ENCODE data around the gene C10orf90.

Gene C10orf90

GRCh38 chr10:126674741-126675515 lies 4.4 kb upstream of the C10orf90 start:
- no peak for DNase-seq (ENCODE audit: low read depth)

DNA sequence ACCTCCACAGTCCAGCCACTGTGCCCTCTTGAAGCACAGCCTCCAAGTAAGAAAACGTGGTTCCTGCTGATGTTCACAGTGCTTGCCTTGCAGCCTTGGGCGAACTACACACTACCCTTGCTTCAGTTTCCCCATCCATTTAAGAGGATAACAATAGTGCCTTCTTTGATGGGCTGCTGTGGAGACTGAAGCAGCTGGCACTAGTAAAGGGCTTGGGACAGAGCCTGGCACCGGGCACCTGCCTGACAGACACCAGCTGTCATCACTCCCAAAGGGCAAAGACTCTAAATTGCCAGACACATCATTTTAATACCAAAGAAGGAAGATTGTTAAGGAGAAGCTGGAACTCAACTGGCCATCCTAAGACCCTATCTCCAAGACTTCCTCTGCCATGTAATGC lies 3.1 kb upstream of the C10orf90 start:
- no peak for DNase-seq (ENCODE audit: low read depth)

- DNase-seq (ENCODE audit: low read depth), result no peak
Observed at GRCh38 chr10:126671402-126671975, 996 bp upstream of the C10orf90 start.

- no peak for DNase-seq (ENCODE audit: low read depth)
Observed at GRCh38 chr10:126670895-126671261, 385 bp upstream of the C10orf90 start.

GRCh38 chr10:126669168-126669567 lies 1.3 kb downstream of the C10orf90 start:
- no peak for DNase-seq (ENCODE audit: low read depth)

GRCh38 chr10:126668505-126668904 lies 2.0 kb downstream of the C10orf90 start:
- no peak for DNase-seq (ENCODE audit: low read depth)

DNA sequence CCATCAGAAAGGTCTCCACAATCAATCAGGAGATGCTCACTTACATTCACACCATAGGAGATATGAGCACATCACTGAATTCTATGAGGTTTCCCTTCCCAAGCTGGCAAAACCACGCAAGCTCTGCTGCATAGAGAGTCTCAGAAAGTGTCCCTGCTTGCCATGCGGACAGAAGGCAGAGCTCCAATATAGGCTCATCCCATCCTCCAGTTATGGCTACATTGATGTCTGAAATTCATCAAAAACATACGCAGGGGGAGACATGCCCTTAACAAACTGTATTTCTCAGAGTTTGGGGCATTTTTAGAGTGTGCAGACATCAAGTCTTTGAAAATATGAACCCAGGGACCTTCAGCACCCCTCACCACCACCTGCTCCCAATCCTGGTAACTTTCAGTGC lies 2.9 kb downstream of the C10orf90 start:
- DNase-seq (ENCODE audit: low read depth), result no peak

DNA sequence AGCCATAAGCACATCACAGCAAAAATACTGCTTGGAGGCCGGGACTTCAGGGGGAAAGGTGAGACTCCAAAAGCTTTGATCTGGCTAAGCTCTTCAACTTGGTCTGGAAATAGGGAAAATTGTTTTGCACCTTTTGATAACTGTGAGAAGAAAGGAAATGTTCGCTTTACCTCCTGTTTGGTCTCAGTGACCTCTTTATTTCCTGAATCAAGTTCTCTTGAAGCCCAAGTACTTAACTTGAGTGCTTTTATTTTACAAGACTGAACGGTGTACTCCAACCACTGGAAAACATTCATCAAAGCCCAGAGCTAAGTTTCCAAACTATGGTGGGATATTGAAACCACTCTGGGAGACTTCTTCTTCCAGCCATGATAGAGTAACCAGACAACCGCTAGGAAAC lies 5.3 kb downstream of the C10orf90 start:
- no peak for DNase-seq (ENCODE audit: low read depth)

DNA sequence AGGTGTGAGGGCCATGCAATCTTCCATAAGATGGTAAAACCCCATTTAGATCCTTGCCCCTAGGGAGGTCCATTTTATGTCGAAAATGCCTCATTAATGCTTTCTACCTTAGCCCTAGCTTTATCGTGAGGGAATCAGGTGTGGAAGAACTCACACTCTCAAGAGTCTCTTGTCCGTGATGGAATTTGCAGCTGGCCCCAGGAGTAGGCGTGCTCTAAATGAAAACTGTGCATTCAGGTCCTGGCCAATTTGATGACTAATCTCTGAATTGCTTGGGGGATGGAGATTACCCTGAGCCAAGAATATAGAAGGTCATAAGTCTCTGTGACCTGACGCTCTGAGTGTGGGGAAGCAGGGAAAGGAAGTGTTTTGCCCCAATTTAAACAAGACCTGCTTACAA lies 6.6 kb downstream of the C10orf90 start:
- DNase-seq (ENCODE audit: low read depth), result no peak

GRCh38 chr10:126663328-126663727 lies 7.2 kb downstream of the C10orf90 start:
- DNase-seq (ENCODE audit: low read depth), result no peak

DNA sequence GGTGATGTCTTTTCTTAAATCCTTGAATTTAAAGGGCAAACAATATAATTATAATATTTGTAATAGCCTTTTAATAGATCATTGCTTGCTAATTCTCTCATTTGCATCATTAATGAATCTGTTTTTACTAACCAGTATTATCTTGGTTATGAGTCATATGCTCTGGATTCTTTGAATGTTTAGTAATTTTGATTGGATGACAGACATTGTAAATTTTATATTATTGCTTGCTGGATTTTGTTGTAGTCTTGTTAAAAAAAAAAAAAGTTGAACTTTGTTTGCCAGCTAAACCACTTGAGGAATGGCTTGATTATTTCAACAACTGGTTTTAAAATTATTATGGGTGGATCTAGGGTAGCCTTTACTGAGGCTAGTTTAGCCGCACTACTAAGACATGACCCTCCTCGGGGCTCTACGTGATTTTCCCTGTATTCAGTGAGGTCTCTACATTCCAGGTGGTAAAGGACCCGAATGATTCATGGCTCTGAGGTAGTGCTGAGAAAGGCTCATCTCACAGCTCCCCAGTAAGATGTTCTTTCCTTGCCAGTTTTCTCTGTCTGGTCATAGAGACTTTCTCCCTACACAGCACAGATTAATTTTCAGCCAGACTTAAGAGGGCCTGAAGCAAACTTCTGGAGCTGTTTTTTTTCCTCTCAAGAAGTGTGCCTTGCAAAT lies 8.5 kb downstream of the C10orf90 start:
- DNase-seq (ENCODE audit: low read depth), result no peak

DNA sequence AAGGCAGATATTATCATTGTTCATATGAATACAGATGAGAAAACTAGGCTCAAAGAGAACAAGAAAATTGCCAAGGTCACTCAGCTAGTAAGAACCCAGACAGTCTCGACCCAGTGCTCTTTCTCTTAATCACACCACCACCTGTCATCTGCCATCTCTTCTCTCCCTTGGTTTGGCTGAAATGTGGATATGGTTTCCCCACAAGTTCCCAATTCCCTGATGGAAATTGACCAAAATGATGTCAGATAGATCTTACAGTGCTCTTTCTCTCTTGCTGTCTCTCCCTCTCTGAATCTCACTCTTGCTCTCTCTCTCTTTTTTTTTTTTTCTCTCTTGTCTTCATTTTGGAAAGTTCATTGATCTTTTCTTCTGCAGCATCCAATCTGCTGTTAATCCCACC lies 9.1 kb downstream of the C10orf90 start:
- DNase-seq (ENCODE audit: low read depth), result no peak

GRCh38 chr10:126659750-126660149 lies 10.7 kb downstream of the C10orf90 start:
- no peak for DNase-seq (ENCODE audit: low read depth)

DNA sequence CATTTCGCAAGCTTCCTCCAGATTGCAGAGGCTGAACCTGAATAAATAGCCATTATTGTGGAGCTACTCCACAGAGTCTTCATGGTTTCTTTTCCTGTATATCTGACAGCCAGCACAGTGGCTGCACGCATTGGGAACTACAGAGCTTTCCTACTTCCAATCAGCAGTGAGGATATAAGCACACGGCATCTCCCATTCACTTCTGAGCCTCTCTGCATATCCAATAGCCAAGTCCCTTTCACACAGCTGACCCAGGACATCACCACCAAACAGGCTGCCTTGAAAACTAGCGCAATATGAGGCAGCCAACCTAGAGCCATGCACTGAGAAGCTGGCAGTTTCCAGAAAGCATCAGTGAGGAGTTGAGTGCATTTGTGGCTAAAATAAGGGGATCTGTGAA lies 11.6 kb downstream of the C10orf90 start:
- DNase-seq (ENCODE audit: low read depth), result no peak

GRCh38 chr10:126654579-126654978 lies 15.9 kb downstream of the C10orf90 start:
- no peak for DNase-seq (ENCODE audit: low read depth)

DNA sequence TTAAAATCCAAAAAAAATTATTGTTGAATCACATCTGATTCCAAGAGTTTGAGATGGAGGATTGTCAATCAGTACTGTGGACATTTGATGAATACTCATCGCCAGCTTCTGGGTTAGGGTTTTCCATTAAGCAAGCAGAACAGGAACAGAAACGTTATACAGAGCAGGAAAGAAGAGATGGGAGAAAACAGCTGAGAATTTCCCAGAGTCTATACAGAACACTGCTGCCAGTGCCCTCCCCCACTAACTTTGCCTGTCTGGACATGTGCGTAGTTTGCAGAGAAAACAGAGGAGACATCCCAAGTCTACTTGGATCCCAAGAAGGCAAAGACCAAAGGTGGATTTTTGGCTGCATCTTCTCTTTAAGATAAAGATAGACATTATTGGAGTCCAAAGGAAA lies 19.0 kb downstream of the C10orf90 start:
- DNase-seq (ENCODE audit: low read depth), result no peak

DNA sequence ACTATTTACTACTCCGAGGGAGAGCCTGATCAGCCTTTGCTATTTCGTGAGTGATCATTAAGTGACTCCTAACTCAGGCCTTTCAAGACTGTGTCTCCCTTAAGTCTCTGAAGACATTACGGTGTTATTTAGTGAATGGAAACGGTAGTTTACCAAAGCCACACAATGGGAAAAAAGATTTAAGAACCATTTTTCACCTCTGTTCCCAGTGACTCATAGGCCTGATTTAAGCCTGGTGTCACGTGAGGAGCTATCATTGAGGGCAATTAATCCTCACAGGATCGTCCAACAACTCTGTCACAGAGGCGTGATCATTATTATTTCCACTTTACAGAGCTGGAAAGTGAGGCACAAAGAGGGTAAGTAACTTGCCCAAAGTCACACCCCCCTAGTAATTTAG lies 20.3 kb downstream of the C10orf90 start:
- no peak for DNase-seq (ENCODE audit: low read depth)

- DNase-seq (ENCODE audit: low read depth), result no peak
Observed at GRCh38 chr10:126647116-126647515, 23.4 kb downstream of the C10orf90 start.

DNA sequence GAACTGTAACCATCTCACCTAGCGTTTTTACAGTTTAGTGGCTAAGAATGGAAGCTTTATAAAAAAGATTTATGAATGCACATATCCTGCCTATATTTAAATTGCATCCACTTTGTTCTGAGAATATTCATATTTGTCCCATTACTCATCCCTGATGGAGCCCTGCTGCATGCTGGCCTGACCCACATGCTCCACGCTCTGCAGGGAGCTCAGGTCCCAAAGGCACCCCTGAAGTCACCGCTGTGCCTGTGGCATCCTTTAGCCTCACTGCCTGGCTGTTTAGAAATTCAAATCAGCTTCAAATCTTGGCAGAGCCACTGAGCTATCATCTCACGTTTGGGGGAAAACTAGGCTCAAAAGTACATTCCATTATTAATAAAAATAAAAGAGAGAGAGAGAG lies 24.4 kb downstream of the C10orf90 start:
- no peak for DNase-seq (ENCODE audit: low read depth)

- DNase-seq (ENCODE audit: low read depth), result no peak
Observed at GRCh38 chr10:126640401-126640800, 30.1 kb downstream of the C10orf90 start.

GRCh38 chr10:126639084-126639483 lies 31.4 kb downstream of the C10orf90 start:
- no peak for DNase-seq (ENCODE audit: low read depth)

- DNase-seq (ENCODE audit: low read depth), result no peak
Observed at GRCh38 chr10:126638542-126638941, 32.0 kb downstream of the C10orf90 start.

DNA sequence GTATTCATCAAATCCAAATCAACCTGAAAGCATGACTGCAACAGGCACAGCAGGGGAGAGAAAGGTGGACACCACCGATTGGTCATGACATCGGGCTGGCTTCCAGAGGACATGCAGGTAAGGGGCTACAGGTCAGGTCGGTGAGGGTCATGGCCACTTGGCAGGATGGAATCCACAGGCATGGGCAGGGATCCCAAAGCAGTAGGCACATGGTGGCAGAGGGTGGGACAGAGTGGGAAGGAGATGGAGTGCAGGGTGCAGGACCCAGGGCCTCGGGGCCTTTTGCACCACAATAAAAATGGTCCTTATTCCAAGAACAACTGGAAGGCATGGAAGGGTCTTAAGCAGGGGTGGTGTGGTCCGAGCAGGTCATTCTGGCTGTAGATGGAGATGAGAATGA lies 33.0 kb downstream of the C10orf90 start:
- no peak for DNase-seq (ENCODE audit: low read depth)

DNA sequence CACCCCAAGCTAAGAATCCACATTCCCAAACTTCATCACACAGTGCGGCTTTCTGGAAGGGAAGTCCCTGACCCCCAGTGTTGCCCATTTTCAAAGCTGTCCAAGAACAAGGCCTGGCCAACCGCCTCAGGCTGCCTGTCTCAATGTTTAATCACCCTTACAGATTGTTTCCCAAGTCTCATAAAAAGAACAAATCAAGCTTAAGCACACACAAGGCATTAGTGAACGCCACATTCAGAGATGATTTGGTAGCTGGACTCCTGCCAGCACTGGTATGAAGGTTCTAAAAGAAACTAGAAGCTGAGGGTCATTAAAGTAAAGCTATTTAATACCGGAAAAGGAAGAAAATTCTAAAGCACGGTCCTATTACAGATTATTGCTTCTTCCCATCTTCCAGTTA lies 35.6 kb downstream of the C10orf90 start:
- no peak for DNase-seq (ENCODE audit: low read depth)

All from stimulated activated CD8-positive, alpha-beta memory T cell treated with anti-CD3 and anti-CD28 coated beads, Interleukin-15, amount 100 ng/mL, for 24 hours (primary cell).